Subcutaneous abdominal adipose tissue (tissue), 5 donors: ENCODE data around the gene SDC1.
A peak's percentile ranks its signal among the peaks of the same experiment; 100 is the strongest.

Source experiments
- H3K27ac ChIP-seq: one replicate; pipeline ENCODE4 v1.7.0; 2013; ENCODE audit warnings: low read depth, mild to moderate bottlenecking, inconsistent platforms, low read length, moderate library complexity
- H3K27me3 ChIP-seq, 5 donors: one replicate each; pipeline ENCODE4 v1.7.0; 2013; ENCODE audit warnings: low read length in 5 of 5, inconsistent platforms in 1 of 5; ENCODE audit not compliant: control insufficient read depth in 5 of 5, insufficient read depth in 4 of 5
- H3K36me3 ChIP-seq, 5 donors: one replicate each; pipeline ENCODE4 v1.7.0; 2013; ENCODE audit warnings: low read length in 5 of 5; ENCODE audit not compliant: control insufficient read depth in 5 of 5, insufficient read depth in 5 of 5
- H3K4me1 ChIP-seq, 5 donors: one replicate each; pipeline ENCODE4 v1.7.0; 2013; ENCODE audit warnings: low read length in 5 of 5, mild to moderate bottlenecking in 3 of 5, moderate library complexity in 1 of 5; ENCODE audit not compliant: control insufficient read depth in 5 of 5, insufficient read depth in 5 of 5
- H3K4me3 ChIP-seq, 5 donors: one replicate each; pipeline ENCODE4 v1.7.0; 2013; ENCODE audit warnings: low read length in 5 of 5, low read depth in 1 of 5
- H3K9ac ChIP-seq, 5 donors: one replicate each; pipeline ENCODE4 v1.7.0; 2013; ENCODE audit warnings: low read length in 5 of 5, mild to moderate bottlenecking in 4 of 5, moderate library complexity in 3 of 5
- H3K9me3 ChIP-seq, 5 donors: one replicate each; pipeline ENCODE4 v1.7.0; 2013; ENCODE audit warnings: low read length in 5 of 5; ENCODE audit not compliant: control insufficient read depth in 5 of 5
- donor health status: healthy.
- donor health status: healthy.
- donor health status: healthy.
- donor health status: healthy.
- donor health status: healthy.

Gene SDC1

GRCh38 chr2:20186078-20186854 is 38.7 kb downstream of the SDC1 start:
- H3K9ac ChIP-seq: peak overlapping the region in 1 of 5 donors; percentile 47

GRCh38 chr2:20185176-20186022 is 39.5 kb downstream of the SDC1 start:
- peaks cover 0 to 5% (median 0%) of the 10 kb centered on the region in 5 donors for H3K27me3 ChIP-seq
- H3K27ac ChIP-seq: no peak overlapping the region
- H3K4me3 ChIP-seq: no peak overlapping the region
- H3K36me3 ChIP-seq: no peaks in the 10 kb centered on the region
- H3K9ac ChIP-seq: no peak overlapping the region
- peaks cover 0 to 22% (median 3%) of the 10 kb centered on the region in 5 donors for H3K4me1 ChIP-seq
- no peaks in the 10 kb centered on the region for H3K9me3 ChIP-seq

More at GRCh38 chr2:20186078-20186854, 38.7 kb downstream of the SDC1 start:
- H3K4me1 ChIP-seq: peaks cover 0 to 22% (median 3%) of the 10 kb centered on the region in 5 donors
- no peak overlapping the region for H3K27ac ChIP-seq
- no peak overlapping the region for H3K4me3 ChIP-seq
- H3K36me3 ChIP-seq: no peaks in the 10 kb centered on the region
- no peaks in the 10 kb centered on the region for H3K9me3 ChIP-seq
- peaks cover 0 to 6% (median 0%) of the 10 kb centered on the region in 5 donors for H3K27me3 ChIP-seq

- Histone ChIP-seq H3K9ac (no peak overlapping the region), H3K4me3 (no peak overlapping the region), H3K9me3 (no peaks in the 10 kb centered on the region), H3K27ac (no peak overlapping the region), H3K27me3 (no peaks in the 10 kb centered on the region), H3K4me1 (peaks cover 0 to 22% (median 0%) of the 10 kb centered on the region in 5 donors), H3K36me3 (no peaks in the 10 kb centered on the region)
Observed at GRCh38 chr2:20184067-20184938, 40.6 kb downstream of the SDC1 start.

GRCh38 chr2:20183373-20183772 is 41.6 kb downstream of the SDC1 start:
- Histone ChIP-seq H3K27me3 (no peaks in the 10 kb centered on the region), H3K27ac (no peak overlapping the region), H3K9me3 (no peaks in the 10 kb centered on the region), H3K4me3 (no peak overlapping the region), H3K9ac (no peak overlapping the region), H3K4me1 (peaks cover 0 to 22% (median 0%) of the 10 kb centered on the region in 5 donors), H3K36me3 (no peaks in the 10 kb centered on the region)

GRCh38 chr2:20182241-20182931 is 42.5 kb downstream of the SDC1 start:
- H3K27ac ChIP-seq: no peak overlapping the region
- no peaks in the 10 kb centered on the region for H3K27me3 ChIP-seq

GRCh38 chr2:20181761-20182160 is 43.2 kb downstream of the SDC1 start:
- H3K27me3 ChIP-seq: no peaks in the 10 kb centered on the region
- no peaks in the 10 kb centered on the region for H3K36me3 ChIP-seq
- peaks cover 0 to 22% (median 0%) of the 10 kb centered on the region in 5 donors for H3K4me1 ChIP-seq
- no peaks in the 10 kb centered on the region for H3K9me3 ChIP-seq
- no peak overlapping the region for H3K27ac ChIP-seq
- H3K9ac ChIP-seq: no peak overlapping the region
- H3K4me3 ChIP-seq: no peak overlapping the region

More at GRCh38 chr2:20182241-20182931, 42.5 kb downstream of the SDC1 start:
- no peak overlapping the region for H3K9ac ChIP-seq
- peaks cover 0 to 22% (median 0%) of the 10 kb centered on the region in 5 donors for H3K4me1 ChIP-seq
- no peaks in the 10 kb centered on the region for H3K9me3 ChIP-seq
- no peak overlapping the region for H3K4me3 ChIP-seq
- no peaks in the 10 kb centered on the region for H3K36me3 ChIP-seq

GRCh38 chr2:20180676-20181648 is 44.0 kb downstream of the SDC1 start:
- Histone ChIP-seq H3K36me3 (no peaks in the 10 kb centered on the region), H3K4me3 (no peak overlapping the region), H3K9me3 (no peaks in the 10 kb centered on the region), H3K4me1 (peaks cover 0 to 18% (median 0%) of the 10 kb centered on the region in 5 donors), H3K27me3 (no peaks in the 10 kb centered on the region), H3K9ac (no peak overlapping the region), H3K27ac (no peak overlapping the region)

- Histone ChIP-seq H3K4me3 (no peak overlapping the region), H3K9me3 (no peaks in the 10 kb centered on the region), H3K27me3 (no peaks in the 10 kb centered on the region), H3K9ac (no peak overlapping the region), H3K36me3 (no peaks in the 10 kb centered on the region), H3K4me1 (peaks cover 0 to 8% (median 0%) of the 10 kb centered on the region in 5 donors), H3K27ac (no peak overlapping the region)
Observed at GRCh38 chr2:20179755-20180594, 45.0 kb downstream of the SDC1 start.
